ENCODE measurements around the gene ZC3H12A. TPM values are rescaled to one million over a fixed set of nuclear protein-coding genes. Genes with fewer than 3 reads are reported as not detected.

ZC3H12A gene
- total RNA-seq, 1 experiment from 2014 or later: 6.7 TPM

DNA sequence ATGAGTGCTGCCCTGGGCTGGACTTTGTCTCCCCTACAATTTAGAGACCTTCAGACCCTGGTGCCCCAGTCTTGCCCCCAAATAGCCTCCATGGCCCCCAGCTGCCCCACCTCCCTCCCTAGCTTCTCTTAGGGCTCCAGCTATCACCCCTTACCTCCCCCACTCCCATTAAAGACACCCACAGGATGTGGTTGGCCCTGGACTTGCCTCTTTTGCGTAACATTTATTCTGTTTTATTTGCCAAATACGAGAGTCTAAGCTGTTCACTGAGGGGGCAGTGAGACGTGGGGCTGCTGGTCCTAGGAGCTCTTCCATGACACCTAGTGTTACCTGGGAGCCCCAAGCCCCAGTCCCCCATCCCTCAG, 4.5 kb downstream of the ZC3H12A start:
- H3T11ph ChIP-seq (ENCODE audit: low read length): no peak overlapping the region
- no peaks in the 10 kb centered on the region for H3K9me3 ChIP-seq (ENCODE audit: control insufficient read depth, low read depth, low read length)
- no peak overlapping the region for H3K23ac ChIP-seq (ENCODE audit: insufficient read length, low read depth, low read length)
- H3K4me1 ChIP-seq (ENCODE audit: insufficient read depth, low read length): peaks cover 10% of the 10 kb centered on the region; the same call in 1 of the 2 replicates
- Mint-ChIP-seq H3K9me3 (no peaks in the 10 kb centered on the region), H3K27ac (peak overlapping the region in 2 of 3 experiments; percentile 44 to 53; a peak in 2 of 7 replicates), H3K27me3 (ENCODE audit: low read depth) (peaks cover 1% of the 10 kb centered on the region), H3K36me3 (ENCODE audit: insufficient read depth in 1 of 3, low read depth in 3 of 3) (peaks cover 18 to 41% (median 28%) of the 10 kb centered on the region in 3 experiments; a peak in 6 of 7 replicates), H3K4me1 (peaks cover 27 to 40% of the 10 kb centered on the region in 2 experiments), H3K4me3 (no peak overlapping the region; a peak in 1 of 5 replicates)
- no peaks in the 10 kb centered on the region for H3K27me3 ChIP-seq (ENCODE audit: insufficient read depth, low read length)
- no peak overlapping the region for H2AK5ac ChIP-seq (ENCODE audit: insufficient read length, low read length)
- no peak overlapping the region for H3K18ac ChIP-seq (ENCODE audit: insufficient read length, low read depth, low read length)
- no peak overlapping the region for H2AFZ ChIP-seq (ENCODE audit: low read length)
- peaks cover 3% of the 10 kb centered on the region; the same call in 1 of the 2 replicates for H3K79me2 ChIP-seq (ENCODE audit: insufficient read depth, low read length)
- TF ChIP-seq, protein P1, sequence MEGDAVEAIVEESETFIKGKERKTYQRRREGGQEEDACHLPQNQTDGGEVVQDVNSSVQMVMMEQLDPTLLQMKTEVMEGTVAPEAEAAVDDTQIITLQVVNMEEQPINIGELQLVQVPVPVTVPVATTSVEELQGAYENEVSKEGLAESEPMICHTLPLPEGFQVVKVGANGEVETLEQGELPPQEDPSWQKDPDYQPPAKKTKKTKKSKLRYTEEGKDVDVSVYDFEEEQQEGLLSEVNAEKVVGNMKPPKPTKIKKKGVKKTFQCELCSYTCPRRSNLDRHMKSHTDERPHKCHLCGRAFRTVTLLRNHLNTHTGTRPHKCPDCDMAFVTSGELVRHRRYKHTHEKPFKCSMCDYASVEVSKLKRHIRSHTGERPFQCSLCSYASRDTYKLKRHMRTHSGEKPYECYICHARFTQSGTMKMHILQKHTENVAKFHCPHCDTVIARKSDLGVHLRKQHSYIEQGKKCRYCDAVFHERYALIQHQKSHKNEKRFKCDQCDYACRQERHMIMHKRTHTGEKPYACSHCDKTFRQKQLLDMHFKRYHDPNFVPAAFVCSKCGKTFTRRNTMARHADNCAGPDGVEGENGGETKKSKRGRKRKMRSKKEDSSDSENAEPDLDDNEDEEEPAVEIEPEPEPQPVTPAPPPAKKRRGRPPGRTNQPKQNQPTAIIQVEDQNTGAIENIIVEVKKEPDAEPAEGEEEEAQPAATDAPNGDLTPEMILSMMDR (conservative IDR thresholded peaks at IDR 0.05): no peak
- no peak overlapping the region for H3K4ac ChIP-seq (ENCODE audit: low read depth, low read length)
- H2BK15ac ChIP-seq (ENCODE audit: low read depth, low read length): no peak overlapping the region
- H4K20me1 ChIP-seq (ENCODE audit: control insufficient read depth, insufficient read depth, insufficient read length): no peaks in the 10 kb centered on the region
- H3K79me1 ChIP-seq (ENCODE audit: insufficient read depth, low read depth, low read length, poor library complexity, severe bottlenecking): no peaks in the 10 kb centered on the region
- DNase-seq: no peak
- H2BK5ac ChIP-seq (ENCODE audit: insufficient read length, low read length): no peak overlapping the region
- no peak overlapping the region for H3K14ac ChIP-seq (ENCODE audit: insufficient read depth, low read length)
- H2BK120ac ChIP-seq (ENCODE audit: low read depth, low read length, poor library complexity, severe bottlenecking): no peak overlapping the region
- H3K4me2 ChIP-seq (ENCODE audit: insufficient read depth, insufficient read length, low read length): no peak overlapping the region
- no peak overlapping the region for H4K91ac ChIP-seq (ENCODE audit: insufficient read length, low read depth, low read length)
- H3K27ac ChIP-seq (ENCODE audit: insufficient read length, low read depth, low read length): no peak overlapping the region
- H3K9ac ChIP-seq (ENCODE audit: extremely low read depth, insufficient read length, low read length): no peak overlapping the region
- no peak overlapping the region for H4K5ac ChIP-seq (ENCODE audit: insufficient read length, low read depth, low read length)
- WGBS (ENCODE audit: extremely low coverage, insufficient read length, low lambda C conversion rate): no CpG with 5 or more reads among the region's 3 CpGs
- no peak overlapping the region for H2BK12ac ChIP-seq (ENCODE audit: insufficient read length, low read depth, low read length)
- H3K23me2 ChIP-seq (ENCODE audit: insufficient read length, low read depth, low read length, poor library complexity, severe bottlenecking): peaks cover 11% of the 10 kb centered on the region
- H3K56ac ChIP-seq (ENCODE audit: insufficient read length, low read depth, low read length): no peak overlapping the region
- H2BK20ac ChIP-seq (ENCODE audit: low read depth, low read length, poor library complexity, severe bottlenecking): no peak overlapping the region
- no peak overlapping the region for H4K8ac ChIP-seq (replicated peaks; ENCODE audit: insufficient read length, low read depth, low read length)

Data from H9 (cell line).